ENCODE data around the gene SULT2B1. TPM values are rescaled to one million over a fixed set of nuclear protein-coding genes. Genes with fewer than 3 reads are reported as not detected.

SULT2B1 gene
- total RNA-seq, 2 donors from 2014 or later: 0.35 to 2.4 TPM

DNA sequence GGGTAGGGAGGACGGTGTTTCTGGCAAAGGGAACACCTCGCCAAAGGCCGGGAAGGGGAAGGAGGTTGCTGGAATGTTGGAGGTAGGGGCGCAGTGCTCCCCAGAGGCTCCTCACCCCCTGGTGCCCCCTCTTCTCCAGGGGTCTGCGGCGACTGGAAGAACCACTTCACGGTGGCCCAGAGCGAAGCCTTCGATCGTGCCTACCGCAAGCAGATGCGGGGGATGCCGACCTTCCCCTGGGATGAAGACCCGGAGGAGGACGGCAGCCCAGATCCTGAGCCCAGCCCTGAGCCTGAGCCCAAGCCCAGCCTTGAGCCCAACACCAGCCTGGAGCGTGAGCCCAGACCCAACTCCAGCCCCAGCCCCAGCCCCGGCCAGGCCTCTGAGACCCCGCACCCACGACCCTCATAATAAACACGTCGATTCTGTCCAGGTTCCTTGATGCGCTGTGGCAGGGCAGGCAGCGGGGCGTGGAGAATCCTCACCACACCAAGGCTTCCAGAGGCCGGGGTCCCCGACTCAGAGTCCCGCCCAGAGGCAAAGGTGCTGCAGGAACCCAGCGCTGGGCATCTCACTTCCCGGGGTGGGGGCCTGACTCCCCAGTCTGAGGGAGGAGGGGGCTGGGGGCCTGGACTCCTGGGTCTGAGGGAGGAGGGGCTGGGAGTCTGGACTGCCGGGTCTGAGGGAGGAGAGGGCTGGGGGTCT, 47.2 kb downstream of the SULT2B1 start:
- H3K4me3 Mint-ChIP-seq: no peak overlapping the region
- H3K4me1 Mint-ChIP-seq: no peaks in the 10 kb centered on the region
- no peak for TF ChIP-seq CTCF (conservative IDR thresholded peaks at IDR 0.05)
- H3K27me3 ChIP-seq (ENCODE audit: control insufficient read depth, insufficient read depth, low read length, poor library complexity, severe bottlenecking): no peaks in the 10 kb centered on the region
- no peak overlapping the region for H3K4me3 ChIP-seq (ENCODE audit: low read length)
- no peak overlapping the region for H3K27ac Mint-ChIP-seq
- peaks cover 3% of the 10 kb centered on the region for H3K27me3 Mint-ChIP-seq (ENCODE audit: insufficient read depth)
- H3K4me1 ChIP-seq (ENCODE audit: control insufficient read depth, insufficient read depth, low read length): no peaks in the 10 kb centered on the region
- 84 to 86% methylated on average over 10 to 30 of the region's 30 CpGs for WGBS, 2 experiments (ENCODE audit: insufficient coverage in 1 of 2, insufficient read length in 1 of 2)
- H3K27ac ChIP-seq (ENCODE audit: low read depth, low read length): no peak overlapping the region
- H3K9me3 ChIP-seq (ENCODE audit: control insufficient read depth, low read length): no peaks in the 10 kb centered on the region
- no peaks in the 10 kb centered on the region for H3K9me3 Mint-ChIP-seq
- DNase-seq: no peak
- no peaks in the 10 kb centered on the region for H3K36me3 ChIP-seq (ENCODE audit: control insufficient read depth, insufficient read depth, low read length)
- H3K9ac ChIP-seq (ENCODE audit: extremely low read depth, low read length, poor library complexity, severe bottlenecking): no peak overlapping the region
- H3K36me3 Mint-ChIP-seq (ENCODE audit: low read depth): no peaks in the 10 kb centered on the region

- no peak overlapping the region for H3K27ac Mint-ChIP-seq
- H3K9me3 ChIP-seq (ENCODE audit: control insufficient read depth, low read length): no peaks in the 10 kb centered on the region
- no peaks in the 10 kb centered on the region for H3K9me3 Mint-ChIP-seq
- no peaks in the 10 kb centered on the region for H3K4me1 ChIP-seq (ENCODE audit: control insufficient read depth, insufficient read depth, low read length)
- peaks cover 3% of the 10 kb centered on the region for H3K27me3 Mint-ChIP-seq (ENCODE audit: insufficient read depth)
- no peaks in the 10 kb centered on the region for H3K36me3 Mint-ChIP-seq (ENCODE audit: low read depth)
- no peak for TF ChIP-seq CTCF (conservative IDR thresholded peaks at IDR 0.05)
- no peaks in the 10 kb centered on the region for H3K4me1 Mint-ChIP-seq
- H3K9ac ChIP-seq (ENCODE audit: extremely low read depth, low read length, poor library complexity, severe bottlenecking): no peak overlapping the region
- no peak for DNase-seq
- no peaks in the 10 kb centered on the region for H3K27me3 ChIP-seq (ENCODE audit: control insufficient read depth, insufficient read depth, low read length, poor library complexity, severe bottlenecking)
- no peak overlapping the region for H3K4me3 ChIP-seq (ENCODE audit: low read length)
- 88 to 91% methylated on average over 6 to 18 of the region's 21 CpGs for WGBS, 2 experiments (ENCODE audit: insufficient coverage in 1 of 2, insufficient read length in 1 of 2)
- H3K27ac ChIP-seq (ENCODE audit: low read depth, low read length): no peak overlapping the region
- no peak overlapping the region for H3K4me3 Mint-ChIP-seq
- no peaks in the 10 kb centered on the region for H3K36me3 ChIP-seq (ENCODE audit: control insufficient read depth, insufficient read depth, low read length)
Measured at GRCh38 chr19:48600679-48601417, 48.9 kb downstream of the SULT2B1 start.

DNA sequence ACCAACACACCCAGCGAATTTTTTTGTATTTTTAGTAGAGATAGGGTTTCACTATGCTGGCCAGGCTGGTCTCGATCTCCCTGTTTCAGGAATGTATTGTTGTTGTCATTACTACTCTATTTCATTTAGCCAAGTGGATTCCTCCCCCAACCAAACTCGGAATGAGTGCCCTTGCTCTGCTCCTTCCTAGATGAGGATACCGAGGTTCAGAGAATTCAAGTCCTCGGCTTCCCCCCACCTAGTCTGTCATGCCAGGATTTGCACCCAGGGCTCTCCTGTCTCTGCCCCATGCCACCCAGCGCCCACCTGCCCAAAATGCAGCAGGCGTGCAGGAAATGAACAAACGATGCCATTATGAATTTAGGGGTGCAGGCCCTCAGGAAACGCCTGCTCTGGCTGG, 51.0 kb downstream of the SULT2B1 start:
- no peak for TF ChIP-seq CTCF (conservative IDR thresholded peaks at IDR 0.05)
- no peaks in the 10 kb centered on the region for H3K27me3 ChIP-seq (ENCODE audit: control insufficient read depth, insufficient read depth, low read length, poor library complexity, severe bottlenecking)
- H3K27ac Mint-ChIP-seq: no peak overlapping the region
- WGBS, 2 experiments (ENCODE audit: insufficient coverage in 1 of 2, insufficient read length in 1 of 2): 91 to 94% methylated on average over 6 to 8 of the region's 9 CpGs
- no peak for DNase-seq
- H3K4me3 ChIP-seq (ENCODE audit: low read length): no peak overlapping the region
- H3K9me3 Mint-ChIP-seq: no peaks in the 10 kb centered on the region
- no peaks in the 10 kb centered on the region for H3K36me3 Mint-ChIP-seq (ENCODE audit: low read depth)
- H3K4me1 ChIP-seq (ENCODE audit: control insufficient read depth, insufficient read depth, low read length): no peaks in the 10 kb centered on the region
- peaks cover 3% of the 10 kb centered on the region for H3K27me3 Mint-ChIP-seq (ENCODE audit: insufficient read depth)
- no peaks in the 10 kb centered on the region for H3K4me1 Mint-ChIP-seq
- no peak overlapping the region for H3K27ac ChIP-seq (ENCODE audit: low read depth, low read length)
- H3K4me3 Mint-ChIP-seq: no peak overlapping the region
- H3K36me3 ChIP-seq (ENCODE audit: control insufficient read depth, insufficient read depth, low read length): no peaks in the 10 kb centered on the region
- H3K9me3 ChIP-seq (ENCODE audit: control insufficient read depth, low read length): no peaks in the 10 kb centered on the region
- H3K9ac ChIP-seq (ENCODE audit: extremely low read depth, low read length, poor library complexity, severe bottlenecking): no peak overlapping the region
